Glomerular endothelial cell (primary cell): ENCODE results near the gene ANKFN1. TPM values are rescaled to one million over a fixed set of nuclear protein-coding genes. Genes with fewer than 3 reads are reported as not detected.

Source experiments
- DNase-seq: peaks from one replicate; pipeline ENCODE4 v3.0.0-alpha.2; 2011; ENCODE audit warnings: low read depth, low spot score; ENCODE audit errors: extremely low read depth
- total RNA-seq: library from RNA; depleted of rRNA; stranded (reverse); fragments of >200 nt; gene quantifications from 2 replicates; pipeline ENCODE4 v1.2.3, GENCODE V29; 2015

The ANKFN1 gene
- total RNA-seq, 1 donor from 2014 or later, result not detected

DNA sequence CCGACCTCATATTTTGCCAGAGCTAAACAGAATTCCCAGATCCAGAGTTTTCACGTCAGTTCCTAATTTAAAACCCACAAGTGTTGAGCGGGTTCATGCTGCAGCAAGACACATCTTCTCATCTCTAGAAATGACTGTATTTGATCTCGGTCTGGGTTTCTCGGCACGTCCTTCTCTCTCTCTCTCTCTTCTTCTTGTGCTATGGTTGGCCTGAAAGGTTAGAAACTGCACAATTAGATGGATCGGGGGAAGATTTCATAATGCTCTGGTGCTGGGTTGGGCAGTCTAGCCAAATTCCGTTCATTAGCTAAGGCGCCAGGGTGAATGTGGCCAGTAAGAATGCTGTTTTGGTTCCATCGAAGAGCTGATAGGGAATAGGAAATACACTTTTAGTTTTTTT, 281.3 kb downstream of the ANKFN1 start:
- no peak for DNase-seq

DNA sequence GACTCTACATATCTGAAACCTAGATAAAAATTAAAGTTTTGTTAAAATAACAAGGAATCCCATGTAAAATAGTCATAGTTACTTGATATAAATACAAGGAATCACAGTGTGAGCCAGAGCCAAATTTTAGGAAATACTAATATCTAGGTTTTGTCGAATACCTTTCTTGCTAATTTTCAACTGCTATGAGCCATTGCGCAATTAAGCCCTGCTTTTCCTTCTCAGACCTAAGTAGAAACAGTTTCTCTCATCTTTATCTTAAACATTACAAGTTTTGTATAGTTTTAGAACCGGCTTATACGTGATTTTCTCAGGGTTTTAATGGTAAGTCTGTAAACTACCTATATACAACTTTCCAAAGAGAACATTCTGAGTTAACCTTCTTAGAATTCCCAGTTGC, 282.9 kb downstream of the ANKFN1 start:
- no peak for DNase-seq

DNA sequence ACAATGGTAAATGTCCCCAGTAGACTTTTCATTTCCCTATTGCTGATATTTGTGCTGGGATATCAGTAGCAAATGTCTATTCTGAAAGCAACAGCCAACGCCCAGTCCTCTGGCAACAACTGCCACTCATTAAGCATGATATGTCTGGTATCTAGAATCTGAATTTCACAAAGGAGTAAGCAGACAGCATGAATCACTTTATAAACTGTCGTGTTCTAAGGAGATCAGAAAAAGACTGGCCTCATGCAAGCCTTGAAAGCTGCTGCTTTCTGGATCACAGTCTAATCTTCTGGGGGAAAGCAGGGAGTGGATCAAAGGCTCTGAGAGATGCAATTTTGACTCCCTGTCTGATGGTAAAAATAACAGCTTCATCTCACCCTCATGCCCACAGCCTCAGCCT, 287.1 kb downstream of the ANKFN1 start:
- DNase-seq, result no peak

DNA sequence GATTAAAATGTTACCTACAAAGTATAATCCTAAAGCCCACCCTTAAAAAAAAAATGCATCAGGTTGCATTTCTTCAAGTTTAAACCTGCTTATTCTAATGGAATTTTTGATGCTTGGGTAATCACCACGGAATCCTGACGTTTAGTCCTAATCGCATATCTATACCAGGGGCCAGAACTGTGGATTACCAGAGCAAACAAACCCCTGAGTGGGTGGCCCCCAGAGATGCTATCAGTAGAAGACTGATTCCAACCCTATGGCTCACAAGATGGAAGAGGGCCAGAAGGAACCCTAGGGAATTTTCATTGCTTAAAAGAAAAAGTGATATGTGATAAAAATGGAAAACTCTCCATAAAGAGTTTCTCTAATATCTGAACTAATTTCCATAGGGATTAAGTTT, 288.0 kb downstream of the ANKFN1 start:
- DNase-seq, result no peak

DNA sequence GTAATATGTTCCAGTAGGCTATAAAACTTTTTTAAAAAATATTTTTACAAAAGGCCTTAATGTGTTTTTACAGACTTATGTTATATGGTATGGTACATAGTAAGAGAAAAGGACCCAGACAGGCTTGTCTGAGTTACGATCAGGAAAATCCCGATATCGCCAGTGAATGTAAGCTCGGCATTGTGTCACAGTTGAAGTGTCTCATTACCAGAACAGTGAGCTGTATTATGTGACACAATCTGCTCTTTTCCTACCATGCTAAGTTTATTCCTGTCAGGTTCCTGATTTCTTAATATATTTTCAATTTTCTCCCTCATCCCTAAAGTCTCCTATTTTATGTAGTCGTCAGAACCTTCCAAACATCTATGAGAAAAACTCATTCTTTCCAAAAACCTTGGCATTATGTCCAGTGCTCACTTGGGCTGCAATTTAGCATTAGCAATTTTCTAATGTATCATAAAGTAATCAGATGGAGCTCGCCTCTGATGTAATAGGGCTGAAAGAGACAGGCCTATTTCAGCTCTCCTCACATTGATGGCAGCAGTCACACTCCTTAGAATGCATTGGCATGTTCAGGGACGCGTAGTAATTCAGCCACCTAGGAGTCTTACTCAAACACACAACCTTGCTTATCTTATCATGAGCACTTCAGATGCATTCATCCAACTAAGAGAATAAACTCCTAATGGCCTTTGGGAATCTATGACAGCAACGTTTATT, 292.6 kb downstream of the ANKFN1 start:
- DNase-seq, result no peak

DNA sequence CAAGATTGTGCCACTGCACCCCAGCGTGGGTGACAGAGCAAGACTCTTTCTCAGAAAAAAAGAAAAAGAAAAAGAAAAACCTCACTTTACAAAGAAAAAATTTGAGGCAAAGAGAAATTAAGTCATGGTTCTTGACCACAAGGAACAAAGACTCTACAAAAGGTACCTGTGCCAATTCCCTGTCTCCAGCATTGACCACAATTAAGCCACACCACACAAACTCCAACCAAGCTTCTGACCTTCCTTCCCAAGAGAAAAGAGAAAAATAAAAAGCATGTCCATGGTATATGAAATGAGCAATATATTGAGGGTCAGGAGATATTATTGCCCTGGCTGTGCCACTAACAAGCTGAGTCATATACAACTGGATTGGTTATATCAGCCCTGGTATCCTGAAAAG, 293.9 kb downstream of the ANKFN1 start:
- no peak for DNase-seq

DNA sequence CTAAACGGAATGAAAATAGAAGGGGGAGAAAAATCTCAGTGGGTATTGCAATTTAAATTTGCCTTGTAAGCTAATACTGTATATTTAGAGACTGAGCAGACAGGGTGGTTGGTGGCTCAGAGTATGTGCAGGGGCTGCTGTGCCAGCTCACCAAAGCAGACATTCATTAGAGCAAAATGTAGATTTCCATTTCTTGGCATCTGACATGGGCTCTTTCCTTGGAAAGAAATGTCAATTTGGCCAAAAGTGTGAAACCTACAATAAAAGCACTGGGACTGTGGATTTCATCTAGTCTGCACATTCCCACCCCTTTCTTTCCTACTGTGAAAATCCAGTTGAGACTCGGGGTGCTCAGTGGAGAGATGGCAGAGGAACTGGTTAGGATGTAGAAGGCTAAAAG, 295.1 kb downstream of the ANKFN1 start:
- no peak for DNase-seq

DNA sequence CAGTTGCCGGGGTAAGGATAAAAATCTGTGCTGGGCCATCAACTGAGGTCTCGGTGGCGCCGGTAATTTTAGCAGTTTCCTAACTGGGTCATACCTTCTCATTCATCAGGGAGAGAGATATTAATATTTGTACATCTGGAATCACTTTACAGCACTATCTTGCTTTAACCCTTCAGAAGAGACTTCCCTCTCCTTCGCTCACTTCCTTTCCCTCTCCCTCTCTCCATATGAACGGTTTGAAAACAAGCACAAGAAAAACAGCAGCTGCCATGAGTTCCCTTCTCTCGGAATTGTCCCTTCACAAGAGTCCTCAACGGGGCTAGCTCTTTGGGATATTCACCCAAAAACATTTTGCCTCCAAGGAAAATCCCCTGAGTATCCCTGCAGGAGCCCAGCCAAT, 295.9 kb downstream of the ANKFN1 start:
- no peak for DNase-seq

DNA sequence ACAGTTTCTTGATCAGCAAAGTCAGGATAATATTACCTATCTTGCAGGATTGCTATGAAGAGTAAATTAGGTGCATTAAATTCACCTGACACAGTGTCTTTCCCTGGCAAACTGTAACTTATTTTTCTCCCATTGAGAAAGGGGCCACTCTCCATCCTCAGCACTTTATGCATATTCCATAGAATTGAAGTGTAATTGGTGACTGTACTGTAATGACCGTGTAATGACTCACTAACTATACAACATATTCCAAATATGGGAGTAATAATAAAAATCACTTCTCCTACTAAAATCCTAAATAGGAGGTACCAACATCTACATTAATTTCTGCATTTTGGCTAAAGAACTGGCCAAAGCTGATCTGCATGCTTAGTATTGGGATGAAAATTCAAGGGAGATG, 298.4 kb downstream of the ANKFN1 start:
- DNase-seq, result no peak

DNA sequence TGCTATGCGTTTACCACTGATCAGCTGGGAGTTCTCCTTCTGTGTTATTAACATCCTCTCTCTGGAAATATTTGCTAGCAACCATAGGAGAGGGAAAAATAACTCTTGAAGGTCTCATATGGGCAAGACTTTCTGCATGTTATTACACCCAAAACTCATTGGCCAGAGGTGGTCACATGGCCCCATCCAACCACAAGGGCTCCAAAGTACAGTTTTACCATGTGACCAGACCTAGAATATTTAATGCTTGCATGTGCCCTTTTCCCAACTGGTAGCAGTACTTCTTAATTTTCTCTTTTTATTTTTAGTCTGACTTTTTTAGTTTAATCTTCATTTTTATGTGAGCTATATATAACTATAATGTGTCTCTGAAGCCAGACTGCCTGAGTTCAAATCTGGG, 299.2 kb downstream of the ANKFN1 start:
- DNase-seq, result no peak

DNA sequence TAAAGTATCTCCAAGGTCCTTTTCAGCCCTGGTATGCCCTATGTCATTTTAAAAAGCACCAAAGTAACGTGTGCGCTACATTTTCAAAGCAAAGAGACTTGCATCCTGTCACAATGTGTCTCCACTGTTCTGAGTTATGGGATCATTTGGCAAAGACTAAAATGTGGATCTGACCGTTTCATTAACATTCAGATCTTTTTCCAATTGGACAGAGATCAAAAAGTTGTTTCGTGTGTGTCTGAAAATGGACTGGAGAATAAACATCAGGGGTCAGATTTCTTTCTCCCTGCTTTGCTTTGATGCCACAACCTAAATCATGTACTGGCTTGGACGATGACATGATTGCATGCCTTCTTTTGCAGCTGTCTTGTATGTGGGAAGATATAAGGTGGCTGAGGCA, 304.2 kb downstream of the ANKFN1 start:
- no peak for DNase-seq

DNA sequence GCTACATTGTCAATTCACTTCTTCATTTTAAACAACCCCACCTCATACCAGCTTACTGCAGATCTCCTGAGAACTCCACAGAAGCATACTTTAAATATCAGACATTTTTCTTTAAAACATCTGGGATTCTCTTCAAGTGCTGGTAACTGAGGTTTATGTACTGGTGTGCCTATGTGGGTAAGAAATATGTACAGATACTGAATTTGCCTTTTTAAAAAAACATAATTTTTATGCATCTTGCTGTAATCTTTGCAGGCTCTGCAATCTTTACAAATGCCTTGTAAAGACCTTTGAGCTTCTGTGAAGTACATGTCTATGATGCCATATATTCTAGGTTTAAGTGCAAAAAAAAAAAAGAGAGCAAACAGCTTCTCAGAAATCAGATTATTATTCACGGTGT, 312.6 kb downstream of the ANKFN1 start:
- no peak for DNase-seq

DNA sequence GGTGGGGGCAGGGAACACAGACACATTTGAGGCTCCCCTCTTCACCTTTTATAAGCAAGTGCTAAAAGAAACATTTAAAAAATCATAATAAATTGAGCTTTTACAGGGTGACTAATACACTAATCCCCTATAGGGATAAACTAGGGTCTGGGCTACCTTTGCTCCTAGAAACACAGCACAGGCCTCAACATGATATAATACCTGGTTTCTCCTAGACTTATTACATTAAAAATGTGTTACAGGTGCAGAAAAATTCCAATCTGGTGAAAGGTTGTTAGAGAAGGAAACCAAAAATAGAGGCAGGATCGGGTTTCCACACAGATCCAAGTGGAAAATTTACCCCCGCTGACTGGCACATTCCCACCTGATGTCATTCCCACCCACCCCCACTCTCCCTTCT, 315.6 kb downstream of the ANKFN1 start:
- DNase-seq, result no peak

DNA sequence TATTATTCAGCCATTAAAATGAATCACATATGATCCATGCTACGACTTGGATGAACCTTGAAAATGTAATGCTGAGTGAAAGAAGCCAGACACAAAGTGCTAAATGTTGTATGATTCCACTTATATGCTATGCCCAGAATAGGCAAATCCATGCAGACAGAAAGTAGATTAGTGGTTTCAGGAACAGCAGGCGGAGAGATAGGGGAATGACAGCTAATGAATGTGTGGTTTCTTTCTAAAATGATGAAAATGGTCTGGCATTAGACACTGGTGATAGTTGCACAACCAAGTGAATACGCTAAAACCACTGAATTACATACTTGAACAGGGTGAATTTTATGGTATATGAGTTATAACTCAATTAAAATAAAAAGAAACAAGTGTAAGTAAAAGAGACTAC, 318.4 kb downstream of the ANKFN1 start:
- no peak for DNase-seq

DNA sequence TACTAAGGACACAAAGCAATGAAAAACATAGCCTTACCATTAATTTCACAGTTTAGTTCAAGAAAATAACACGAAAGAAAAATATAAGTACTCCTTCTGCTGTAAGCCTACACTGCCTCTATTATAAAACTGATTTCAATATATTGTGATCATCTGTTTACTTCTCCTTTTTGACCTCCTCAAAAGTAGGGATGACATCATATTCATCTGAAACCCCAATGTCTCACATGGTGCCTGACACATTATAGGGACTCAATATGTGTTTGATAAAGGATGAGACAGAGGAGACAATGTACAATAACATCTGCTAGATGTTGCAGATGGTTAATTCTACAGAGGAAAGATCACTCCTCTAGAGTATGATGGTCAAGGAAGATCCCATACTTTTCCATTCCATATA, 321.8 kb downstream of the ANKFN1 start:
- no peak for DNase-seq

DNA sequence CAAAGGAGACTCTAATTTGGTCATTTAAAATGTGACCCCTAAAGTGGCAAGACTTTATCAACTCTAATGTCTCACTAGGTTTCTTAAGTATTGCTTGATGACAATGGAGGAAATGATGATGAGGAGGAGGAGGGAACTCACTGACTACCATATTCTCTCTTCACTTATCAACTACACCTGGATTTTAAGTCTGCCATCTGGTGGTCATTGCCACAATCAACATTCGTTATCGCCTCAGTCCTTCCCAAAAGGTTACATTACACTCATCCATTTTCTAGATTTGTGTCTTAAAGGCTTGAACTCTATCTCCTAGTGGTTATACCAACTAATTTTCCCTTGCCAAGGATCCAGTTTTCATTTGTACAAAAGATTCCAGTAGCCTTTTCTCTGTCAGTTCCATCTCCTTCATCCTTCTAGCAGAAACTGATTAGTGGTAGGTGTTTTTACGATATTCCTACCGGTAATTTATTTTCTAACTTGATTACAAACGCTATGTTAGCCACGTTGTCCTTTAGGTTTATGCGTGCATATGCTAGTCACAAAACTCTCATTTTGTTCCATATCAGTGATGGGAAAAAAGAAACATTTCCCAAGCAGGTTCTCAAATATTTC, 325.7 kb downstream of the ANKFN1 start:
- DNase-seq, result no peak

DNA sequence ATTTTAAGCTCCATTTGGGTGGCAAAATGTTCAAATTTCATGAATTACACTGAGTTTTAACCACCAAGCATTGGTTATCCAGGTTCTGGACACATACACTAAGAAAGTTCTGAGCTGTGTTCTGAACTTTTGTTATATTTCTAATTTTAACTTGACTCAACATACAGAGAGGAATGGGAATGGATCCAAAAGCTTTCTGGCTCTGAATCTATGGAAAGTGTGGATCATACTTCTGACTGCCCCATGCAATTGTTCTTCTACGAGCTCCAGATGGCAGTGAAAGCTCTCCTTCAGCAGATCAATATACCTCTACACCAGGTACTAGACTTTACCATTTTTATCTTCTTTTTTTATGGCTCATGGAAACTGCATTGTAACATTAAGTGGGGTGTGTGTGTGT, 327.2 kb downstream of the ANKFN1 start:
- no peak for DNase-seq

DNA sequence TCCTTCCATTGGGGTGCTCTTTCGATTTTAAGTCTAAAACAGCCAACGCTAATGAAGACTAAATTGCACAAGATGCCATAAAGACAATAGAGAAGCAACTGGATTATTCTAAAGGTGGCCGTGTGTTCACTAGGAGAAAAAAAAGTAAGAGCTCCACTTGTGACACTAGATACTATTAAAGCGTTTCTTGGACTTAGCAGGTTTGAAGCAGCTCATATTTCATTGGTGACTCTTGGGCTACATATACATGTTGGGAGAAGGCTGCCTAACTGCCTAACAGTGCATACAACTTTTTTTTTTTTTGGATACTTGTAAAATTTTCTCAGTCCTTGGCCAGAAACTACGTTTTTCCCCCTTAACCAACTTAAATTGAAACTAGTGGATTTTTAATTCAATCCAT, 328.4 kb downstream of the ANKFN1 start:
- DNase-seq, result no peak

DNA sequence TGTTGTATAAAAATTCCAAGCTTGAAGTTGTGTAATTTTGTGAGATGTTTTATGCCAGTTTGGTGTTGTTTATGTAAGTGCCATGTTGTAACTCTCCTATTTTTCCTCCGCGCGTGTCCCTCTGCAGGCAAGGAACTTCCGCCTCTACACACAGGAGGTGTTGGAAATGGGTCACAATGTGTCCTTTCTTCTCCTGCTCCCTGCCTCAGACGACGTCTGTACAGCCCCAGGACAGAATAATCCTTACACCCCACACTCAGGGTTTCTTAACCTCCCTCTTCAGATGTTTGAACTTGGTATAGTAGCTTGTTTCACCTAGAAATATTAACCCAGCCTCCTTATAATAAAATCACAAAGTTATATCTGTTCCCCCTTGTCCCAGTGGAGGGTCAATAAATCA, 329.0 kb downstream of the ANKFN1 start:
- DNase-seq, result no peak

DNA sequence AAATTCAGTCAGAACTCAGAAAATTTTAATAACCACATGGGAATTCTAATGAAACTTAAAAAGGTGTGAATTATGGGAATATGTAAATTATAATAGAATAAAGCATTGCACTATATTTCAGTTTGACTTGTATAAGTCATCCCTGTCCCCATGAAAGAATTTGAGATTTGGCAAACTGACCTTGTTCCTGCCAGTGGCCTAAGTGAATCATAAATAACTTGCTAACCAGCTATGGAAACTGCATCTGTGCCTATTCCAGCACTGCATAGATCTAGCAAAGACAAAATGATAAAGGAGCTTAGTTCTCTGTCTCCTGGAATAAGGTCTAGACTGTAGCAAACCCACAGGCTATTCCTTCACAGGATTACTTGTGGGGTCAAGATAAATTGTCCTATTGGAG, 333.5 kb downstream of the ANKFN1 start:
- no peak for DNase-seq

DNA sequence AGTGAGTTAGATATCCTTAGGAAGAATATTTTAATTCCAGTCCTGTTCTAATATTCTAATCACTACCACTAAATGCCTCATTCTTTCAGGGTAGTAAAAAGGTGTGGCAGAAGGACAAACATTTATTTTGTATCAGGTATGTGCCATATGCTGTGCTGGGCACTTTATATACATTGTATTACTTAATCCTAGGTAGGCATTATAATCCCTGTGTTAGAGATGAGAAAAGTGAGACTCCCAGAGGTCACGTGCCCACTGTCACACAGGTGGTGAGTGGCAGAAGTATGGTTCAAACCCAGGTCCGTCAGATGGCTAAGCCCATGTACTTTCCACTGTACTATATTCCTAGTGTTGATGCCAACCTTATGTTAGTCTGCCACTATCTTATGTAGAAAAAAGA, 335.5 kb downstream of the ANKFN1 start:
- DNase-seq, result no peak

DNA sequence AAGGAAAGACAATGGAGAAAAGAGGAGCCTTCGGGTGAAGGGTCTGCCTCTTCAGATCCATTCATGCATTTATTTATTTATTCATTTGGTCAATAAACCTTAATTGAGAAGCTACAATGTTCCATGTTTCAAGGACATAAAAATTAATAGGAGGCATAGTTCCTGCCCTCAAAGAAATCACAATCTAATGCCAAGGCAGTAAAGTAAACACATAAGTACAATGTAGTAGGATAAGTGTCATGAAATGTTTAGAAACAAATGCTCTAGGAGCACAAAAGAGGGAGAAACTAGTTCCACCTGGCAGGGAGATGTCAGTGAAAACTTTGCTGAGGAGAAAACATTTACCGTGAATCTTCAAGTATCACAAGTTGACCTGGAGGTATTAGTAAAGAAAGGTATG, 336.7 kb downstream of the ANKFN1 start:
- DNase-seq, result no peak

DNA sequence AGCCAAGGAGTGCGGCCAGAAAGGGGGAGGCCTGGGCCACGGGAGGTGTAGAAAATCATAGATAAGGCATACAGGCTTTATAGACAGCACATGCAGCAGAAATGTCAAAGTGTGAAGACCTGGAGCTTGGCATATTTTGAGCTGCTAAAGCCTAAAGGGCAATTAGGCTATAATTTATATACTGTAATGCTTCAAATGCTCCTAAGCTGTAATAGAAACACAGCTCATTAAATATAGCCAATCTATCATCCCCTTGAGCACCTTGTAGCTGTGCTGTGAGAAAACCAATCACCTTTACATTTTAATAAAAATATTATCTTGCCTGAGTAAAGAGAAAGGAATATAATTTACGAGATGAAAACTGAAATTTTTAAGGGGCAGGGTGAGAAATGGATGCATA, 342.3 kb downstream of the ANKFN1 start:
- DNase-seq, result no peak
